NCI-H774 (cell line): ENCODE measurements around the gene IQGAP2.

Experiments used
- DNase-seq: peaks from one replicate; lab custom pipeline; 2025; lab: John Stamatoyannopoulos, UW

Gene IQGAP2

GRCh38 chr5:76476474-76477038 is 73.5 kb downstream of the IQGAP2 start:
- no peak for DNase-seq

GRCh38 chr5:76477061-76477460 is 74.0 kb downstream of the IQGAP2 start:
- DNase-seq: no peak

- no peak for DNase-seq
Measured at GRCh38 chr5:76477571-76477970, 74.5 kb downstream of the IQGAP2 start.

GRCh38 chr5:76479281-76479680 is 76.2 kb downstream of the IQGAP2 start:
- no peak for DNase-seq

GRCh38 chr5:76479973-76480667 is 77.0 kb downstream of the IQGAP2 start:
- no peak for DNase-seq

DNA sequence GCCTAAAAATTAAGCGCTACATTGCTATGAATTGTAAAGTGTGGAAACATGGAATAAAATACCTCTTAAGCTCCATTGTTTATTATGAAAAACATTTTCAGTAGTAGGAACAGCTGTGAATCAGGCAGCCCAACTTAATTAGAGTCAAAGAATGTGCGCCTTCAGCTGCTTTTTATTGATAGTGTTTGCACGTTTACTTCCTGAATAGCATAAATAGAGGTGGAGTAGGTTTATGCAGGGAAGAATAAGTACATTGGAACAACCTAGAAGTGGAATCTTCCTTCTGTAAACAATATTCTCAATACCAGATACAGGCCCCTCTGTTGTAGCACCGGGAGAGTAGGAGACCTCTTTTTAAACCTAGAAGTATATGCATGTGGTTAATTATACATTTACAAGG is 79.9 kb downstream of the IQGAP2 start:
- no peak for DNase-seq

DNA sequence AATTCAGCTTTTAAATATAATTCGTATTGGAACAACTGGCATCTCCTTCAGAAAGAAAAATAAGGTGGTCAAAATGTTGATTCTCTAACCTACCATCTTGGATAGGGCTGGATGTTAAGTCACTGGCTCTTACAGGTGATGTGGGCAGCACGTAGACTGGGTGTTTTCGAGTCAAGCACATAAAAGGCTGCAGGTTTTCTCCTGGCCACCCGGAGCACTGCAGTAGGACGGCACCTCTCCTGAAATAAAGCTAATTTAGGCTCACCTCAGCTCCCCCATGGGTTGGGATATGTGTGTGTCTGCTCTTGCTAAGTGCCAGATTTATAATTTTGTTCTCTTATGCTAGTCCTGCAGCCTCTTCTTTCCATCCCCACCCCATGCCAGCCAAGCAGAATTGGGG is 80.3 kb downstream of the IQGAP2 start:
- DNase-seq: no peak

DNA sequence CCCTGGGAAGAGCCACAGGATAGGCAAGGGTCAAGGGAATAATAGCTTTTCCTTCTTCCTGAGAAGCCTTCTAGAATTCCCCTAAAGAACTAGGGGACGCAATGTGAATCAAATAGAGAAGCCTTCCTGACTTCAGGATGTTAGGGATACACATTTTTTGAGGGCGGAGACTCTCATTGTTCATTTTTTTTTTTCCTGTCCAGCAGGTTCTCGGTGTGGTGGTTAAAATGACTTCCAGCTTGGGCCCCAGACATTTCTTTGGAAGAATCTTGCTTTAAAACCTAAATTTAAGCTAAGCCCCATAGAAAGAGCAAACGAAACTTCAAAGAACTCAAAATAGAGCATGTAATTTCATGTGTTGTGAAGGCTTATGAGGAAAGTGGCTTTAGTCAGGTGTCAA is 80.8 kb downstream of the IQGAP2 start:
- DNase-seq: no peak

DNA sequence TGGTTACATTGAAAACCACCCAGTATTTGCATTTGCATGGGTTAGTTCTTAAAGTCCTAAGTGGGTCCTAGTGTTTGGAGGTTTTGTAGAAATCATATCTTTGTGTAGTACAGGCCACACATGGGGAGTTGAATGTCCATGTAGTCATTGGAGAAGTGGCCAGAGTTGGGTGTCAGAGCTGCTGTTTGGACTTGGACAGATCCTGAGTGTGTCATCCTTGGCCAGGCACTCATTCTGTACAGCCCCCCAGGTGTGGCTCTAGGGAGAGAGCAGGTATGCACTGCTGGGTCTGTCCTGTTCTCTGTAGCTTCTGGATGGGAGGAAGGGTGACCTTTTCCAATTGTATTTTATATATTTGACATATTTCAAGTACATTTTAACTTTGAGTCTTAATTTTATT is 82.4 kb downstream of the IQGAP2 start:
- no peak for DNase-seq

DNA sequence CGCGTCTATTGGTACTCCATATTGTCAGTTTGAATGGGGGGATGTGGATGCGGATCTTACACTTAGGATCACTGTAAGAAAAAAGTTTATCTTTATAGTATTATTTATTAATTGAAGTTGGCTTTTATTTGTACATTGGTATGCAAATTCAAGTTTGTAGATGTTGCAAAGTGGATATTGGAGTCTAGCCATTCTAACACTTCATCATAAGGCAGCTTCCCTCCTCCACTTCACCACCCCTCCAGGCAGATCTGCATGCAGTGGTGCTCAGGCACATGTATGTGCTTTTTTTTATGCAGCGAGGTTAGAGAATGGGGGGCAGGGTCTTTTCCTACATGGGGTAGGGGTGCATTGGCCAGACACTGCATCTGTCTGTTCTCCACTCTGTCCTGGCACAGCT is 84.3 kb downstream of the IQGAP2 start:
- no peak for DNase-seq

- no peak for DNase-seq
Measured at GRCh38 chr5:76487821-76488220, 84.7 kb downstream of the IQGAP2 start.

- no peak for DNase-seq
Measured at GRCh38 chr5:76488969-76489368, 85.9 kb downstream of the IQGAP2 start.

DNA sequence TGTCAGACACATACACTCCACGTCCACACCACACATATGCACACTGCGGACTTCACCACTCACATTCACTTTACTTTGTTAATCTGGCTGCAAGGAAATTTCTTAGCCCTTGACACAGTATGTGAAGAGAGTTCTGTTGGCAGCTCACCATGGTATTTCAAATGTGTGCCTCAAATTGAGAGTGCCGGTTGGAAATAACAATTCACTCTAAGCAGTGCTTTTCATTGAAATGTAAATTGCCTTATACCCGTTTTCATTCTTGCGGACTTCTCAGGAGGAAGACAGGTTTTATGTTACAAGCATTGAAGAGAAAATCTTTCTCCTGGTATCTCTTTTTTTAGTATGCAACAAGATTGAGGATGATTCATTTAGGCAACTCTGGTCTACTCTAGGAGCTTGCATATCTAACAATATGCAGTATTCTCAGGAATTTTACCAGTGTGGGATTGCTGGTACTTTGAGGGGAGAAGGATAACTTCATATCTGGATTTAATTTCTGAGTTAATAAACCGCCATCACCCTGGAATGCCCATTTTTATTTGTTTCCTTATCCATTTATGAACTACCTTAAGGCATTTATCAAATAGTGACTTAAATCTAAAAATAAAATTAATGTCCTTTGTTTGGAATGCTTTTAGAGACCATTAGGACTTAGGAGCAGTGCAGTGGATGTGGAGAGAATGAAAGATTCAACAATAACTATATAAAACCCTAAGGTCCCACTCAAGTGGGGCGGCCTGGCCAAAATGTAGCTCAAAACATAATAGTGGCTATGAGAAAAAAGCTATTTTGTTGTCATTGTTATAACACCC is 87.0 kb downstream of the IQGAP2 start:
- no peak for DNase-seq

DNA sequence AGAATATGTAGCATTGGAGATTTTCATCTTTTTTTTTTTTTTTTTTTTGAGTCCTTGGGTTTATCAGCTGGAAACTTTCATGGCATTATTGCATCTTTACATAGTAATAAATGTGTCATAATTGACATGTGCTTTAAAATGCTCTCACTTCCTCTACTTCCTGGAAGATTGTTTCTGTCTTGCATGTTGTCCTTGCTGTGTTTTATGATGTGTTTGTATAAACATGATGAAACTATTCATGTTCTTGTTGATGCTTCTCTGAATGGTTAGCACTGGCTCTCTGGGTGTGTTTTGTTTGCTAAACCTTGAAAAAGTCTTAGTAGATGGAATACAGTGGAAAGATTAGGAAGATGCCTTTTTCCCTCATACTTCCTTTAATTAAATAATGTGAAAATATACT is 87.9 kb downstream of the IQGAP2 start:
- DNase-seq: no peak

DNA sequence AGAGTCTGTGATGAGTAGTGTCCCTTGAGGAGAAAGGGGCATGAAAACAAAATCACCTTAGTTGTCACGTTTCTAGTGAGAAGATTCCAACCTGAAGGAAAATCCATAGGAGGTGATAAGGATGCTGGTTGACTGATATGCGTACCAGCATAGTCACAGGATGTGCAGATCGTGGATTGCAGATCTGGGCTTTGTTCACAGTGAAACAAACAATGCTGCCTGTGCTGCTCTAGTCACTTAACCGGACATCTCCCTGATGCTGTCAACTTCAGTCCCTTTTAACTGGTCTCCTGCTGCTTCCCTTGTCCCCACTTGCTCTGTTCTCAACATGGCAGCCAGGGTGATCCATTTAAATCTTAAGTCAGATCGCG is 89.7 kb downstream of the IQGAP2 start:
- DNase-seq: no peak

GRCh38 chr5:76493190-76493837 is 90.2 kb downstream of the IQGAP2 start:
- DNase-seq: no peak

- no peak for DNase-seq
Measured at GRCh38 chr5:76494201-76494600, 91.1 kb downstream of the IQGAP2 start.

GRCh38 chr5:76495870-76496269 is 92.8 kb downstream of the IQGAP2 start:
- DNase-seq: no peak

- no peak for DNase-seq
Measured at GRCh38 chr5:76497065-76497460, 94.0 kb downstream of the IQGAP2 start.

DNA sequence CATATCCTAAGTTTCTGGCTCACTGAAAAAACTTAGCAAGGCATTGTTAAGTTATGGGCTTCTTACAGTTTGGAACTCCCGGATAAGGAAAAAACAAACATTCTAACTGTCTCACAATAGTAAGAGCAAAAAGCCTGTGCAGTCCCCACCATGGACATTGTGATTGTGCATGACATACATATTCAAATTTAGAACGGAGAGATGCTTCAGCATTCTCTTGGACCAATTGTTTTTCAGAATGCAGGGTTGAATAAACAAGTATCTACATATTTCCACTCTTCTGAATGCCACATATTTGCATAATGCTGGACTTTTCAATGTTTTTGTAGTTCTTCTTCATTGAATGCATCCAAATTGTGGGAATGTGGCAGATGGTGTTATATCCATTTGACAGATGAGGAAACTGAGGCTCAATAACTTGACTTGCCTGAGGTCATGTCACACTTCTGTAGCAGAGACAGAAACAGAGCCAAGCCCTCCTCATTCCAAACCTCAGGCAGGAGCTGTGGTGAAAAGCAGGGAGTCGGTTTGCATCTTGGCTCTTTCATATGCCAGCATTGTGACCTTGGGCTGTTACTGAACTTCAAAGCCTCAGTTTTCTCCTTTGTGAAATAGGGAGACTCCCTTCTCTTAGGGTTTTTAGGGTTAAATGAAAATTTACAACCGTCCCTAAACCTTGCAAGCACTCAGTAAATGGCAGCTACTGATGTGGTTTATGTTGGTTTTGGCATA is 95.1 kb downstream of the IQGAP2 start:
- no peak for DNase-seq

- DNase-seq: no peak
Measured at GRCh38 chr5:76499507-76500161, 96.5 kb downstream of the IQGAP2 start.
